HFF-Myc (cell line): Measurements from ENCODE around the gene CCDC78.

Experiments used
- DNase-seq: peaks from one replicate; pipeline ENCODE4 v3.0.0-alpha.2; 2011; ENCODE audit warnings: low read depth; ENCODE audit errors: extremely low read depth
- H3K4me3 ChIP-seq: replicated peaks from 2 replicates; pipeline ENCODE4 v1.5.1; 2011; ENCODE audit warnings: low read depth, mild to moderate bottlenecking, control low read depth, low read length
- TF ChIP-seq, protein P1 (sequence below): IDR thresholded peaks from 2 replicates; pipeline ENCODE4 v1.5.1; 2012; ENCODE audit warnings: mild to moderate bottlenecking, low read depth, low read length, control low read depth; ENCODE audit errors: missing control alignments

CCDC78 gene

DNA sequence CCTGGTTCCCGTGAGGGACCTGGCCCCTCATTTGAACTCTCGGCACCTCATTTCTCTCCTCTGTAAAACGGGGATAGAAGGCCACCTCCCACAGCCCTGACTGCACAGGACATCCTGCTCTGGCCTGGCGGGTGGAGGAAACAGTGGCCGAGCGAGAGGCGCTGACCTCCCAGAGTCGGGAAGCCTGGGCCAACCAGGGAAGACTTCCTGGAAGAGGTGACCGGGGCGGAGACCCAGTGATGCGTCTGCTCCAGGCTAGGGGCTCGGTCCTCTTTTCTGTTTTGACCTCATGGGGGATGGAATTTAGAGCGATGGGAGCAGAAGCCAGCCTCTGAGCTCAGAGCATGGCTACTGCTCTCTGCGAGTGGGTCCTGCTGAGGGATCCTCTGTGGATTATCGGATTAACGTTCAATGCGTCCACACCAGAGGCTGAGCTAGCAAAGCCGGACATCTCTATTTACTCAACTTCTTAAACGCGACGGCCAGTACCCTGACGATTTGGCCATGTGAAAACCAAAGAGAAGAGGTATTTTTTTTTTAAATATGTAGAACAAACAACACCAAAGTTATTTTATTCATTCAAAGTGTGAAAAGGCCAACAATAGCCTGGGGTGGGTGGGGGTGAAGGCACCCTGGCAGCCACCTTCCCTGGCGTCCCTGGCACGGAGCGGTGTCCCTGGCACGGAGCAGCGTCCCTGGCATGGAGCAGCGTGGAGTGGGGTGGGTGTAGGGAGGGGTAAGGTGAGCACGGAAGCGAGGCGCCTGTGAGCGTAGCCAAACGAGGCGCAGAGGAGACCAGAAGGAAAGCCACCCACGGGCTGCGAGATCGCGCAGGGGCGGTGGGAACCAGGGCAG lies 25.1 kb upstream of the CCDC78 start:
- H3K4me3 ChIP-seq, result no peak overlapping the region
- DNase-seq, result no peak
- TF ChIP-seq, protein P1, sequence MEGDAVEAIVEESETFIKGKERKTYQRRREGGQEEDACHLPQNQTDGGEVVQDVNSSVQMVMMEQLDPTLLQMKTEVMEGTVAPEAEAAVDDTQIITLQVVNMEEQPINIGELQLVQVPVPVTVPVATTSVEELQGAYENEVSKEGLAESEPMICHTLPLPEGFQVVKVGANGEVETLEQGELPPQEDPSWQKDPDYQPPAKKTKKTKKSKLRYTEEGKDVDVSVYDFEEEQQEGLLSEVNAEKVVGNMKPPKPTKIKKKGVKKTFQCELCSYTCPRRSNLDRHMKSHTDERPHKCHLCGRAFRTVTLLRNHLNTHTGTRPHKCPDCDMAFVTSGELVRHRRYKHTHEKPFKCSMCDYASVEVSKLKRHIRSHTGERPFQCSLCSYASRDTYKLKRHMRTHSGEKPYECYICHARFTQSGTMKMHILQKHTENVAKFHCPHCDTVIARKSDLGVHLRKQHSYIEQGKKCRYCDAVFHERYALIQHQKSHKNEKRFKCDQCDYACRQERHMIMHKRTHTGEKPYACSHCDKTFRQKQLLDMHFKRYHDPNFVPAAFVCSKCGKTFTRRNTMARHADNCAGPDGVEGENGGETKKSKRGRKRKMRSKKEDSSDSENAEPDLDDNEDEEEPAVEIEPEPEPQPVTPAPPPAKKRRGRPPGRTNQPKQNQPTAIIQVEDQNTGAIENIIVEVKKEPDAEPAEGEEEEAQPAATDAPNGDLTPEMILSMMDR, result no peak

DNA sequence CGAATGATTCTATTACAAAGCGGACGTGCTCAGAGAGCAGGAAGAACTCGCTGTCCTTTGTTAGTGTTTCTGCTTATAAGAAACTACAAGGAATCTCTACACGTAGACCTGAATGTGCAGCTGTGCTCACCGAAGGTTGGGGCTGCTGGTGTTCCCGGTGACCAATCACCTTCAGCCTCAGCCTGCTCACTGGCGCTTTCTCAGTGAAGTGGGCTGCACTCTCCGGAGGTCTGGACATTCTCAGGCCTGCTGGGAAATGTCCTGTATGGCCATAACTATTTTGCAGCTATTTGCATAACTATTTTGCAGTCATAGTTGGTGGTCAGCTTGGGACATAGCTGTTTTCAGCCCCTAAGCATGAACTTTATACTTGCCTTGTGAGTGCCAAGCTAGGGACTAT lies 24.2 kb upstream of the CCDC78 start:
- TF ChIP-seq, protein P1, result no peak
- no peak overlapping the region for H3K4me3 ChIP-seq
- DNase-seq, result no peak

DNA sequence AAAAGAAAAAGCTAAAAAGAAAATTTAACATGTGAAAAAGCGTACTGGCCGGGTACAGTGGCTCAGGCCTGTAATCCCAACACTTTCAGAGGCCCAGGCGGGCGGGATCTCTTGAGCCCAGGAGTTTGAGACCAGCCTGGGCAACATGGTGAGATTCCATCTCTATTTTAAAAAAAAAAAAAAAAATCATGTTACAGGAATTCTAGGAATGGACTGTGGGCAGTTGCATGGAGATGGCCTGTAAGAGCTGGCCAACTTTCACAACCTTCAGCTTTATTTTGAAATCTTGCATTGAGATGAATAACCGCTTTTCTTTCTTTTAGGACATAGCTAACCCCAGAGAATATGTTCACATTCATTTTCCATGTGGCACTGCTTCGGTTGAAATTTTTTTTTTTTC lies 22.8 kb upstream of the CCDC78 start:
- TF ChIP-seq, protein P1, result no peak
- no peak for DNase-seq
- H3K4me3 ChIP-seq, result no peak overlapping the region

DNA sequence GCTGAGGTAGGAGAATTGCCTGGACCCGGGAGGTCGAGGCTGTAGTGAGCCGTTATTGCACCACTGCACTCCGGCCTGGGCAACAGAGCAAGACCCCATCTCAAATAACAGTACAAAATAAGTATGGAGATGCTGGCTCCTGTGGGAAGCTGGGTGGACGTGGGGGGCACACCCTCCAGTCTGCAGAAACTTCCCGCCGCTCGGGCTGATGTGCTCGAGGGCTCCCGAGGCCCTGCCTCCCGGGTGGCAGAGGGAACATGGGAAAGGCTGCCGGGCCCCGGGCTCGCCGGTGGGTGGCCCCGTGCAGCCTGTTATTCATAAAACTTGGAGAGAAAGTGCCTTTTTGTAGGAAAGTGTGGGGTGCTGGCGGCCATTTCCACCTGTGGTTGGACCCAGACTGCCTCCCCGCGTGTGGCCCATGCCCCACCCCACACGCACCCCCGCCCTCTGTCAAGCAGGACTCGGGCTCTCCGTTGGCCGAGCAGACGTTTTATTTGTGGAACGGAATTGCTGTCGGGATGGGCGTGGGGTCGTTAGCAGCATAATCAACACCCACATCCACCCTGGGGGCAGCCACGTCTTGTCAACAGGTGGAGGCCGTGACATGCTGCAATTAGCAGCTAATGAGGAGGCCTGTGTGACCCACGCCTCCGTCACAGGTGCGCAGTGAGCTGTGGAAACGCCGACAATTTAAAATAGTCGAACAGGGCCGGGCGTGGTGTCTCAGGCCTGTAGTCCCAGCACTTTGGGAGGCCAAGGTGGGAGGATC lies 21.9 kb upstream of the CCDC78 start:
- H3K4me3 ChIP-seq, result no peak overlapping the region
- DNase-seq, result no peak
- TF ChIP-seq, protein P1, result no peak

DNA sequence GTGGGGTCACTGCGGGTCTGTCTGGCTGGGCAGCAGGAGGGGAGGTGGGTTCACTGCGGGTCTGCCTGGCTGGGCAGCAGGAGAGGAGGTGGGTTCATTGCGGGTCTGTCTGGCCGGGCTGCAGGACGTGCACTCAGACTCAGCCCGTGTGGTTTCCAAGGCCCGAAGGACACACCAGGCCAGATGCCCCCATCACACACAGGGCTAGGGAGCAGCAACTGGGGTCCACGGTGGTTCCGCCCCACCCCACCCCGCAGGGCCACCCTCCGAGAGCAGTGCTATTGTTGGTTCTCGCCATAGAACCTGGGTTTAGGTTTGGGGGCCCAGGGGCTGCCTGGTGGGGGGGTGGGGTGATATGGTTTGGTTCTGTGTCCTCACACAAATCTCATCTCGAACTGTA lies 20.4 kb upstream of the CCDC78 start:
- no peak for DNase-seq
- no peak overlapping the region for H3K4me3 ChIP-seq
- TF ChIP-seq, protein P1, result no peak

DNA sequence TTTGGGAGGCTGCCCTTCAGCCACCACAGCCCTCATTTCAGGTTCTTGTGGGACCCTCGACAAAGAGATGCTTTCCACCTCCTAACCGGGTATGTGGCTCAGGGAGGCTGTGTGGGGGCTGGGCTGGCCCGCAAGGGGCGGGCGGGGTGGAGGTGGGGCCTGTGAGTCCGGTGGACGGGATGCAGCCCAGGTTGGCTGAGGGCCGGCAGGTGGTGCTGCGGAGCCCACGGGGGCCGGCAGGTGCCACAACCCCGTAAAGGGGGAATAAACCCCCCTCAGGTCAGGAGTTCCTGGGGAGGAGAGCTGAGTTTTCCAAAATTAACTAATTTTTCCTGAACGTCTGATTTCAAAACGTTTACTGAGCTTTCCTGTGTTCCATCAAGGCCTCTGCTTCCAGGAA lies 19.5 kb upstream of the CCDC78 start:
- H3K4me3 ChIP-seq, result no peak overlapping the region
- TF ChIP-seq, protein P1, result peak; percentile 35
- no peak for DNase-seq
